Measurements from ENCODE around the gene CCR2.

GRCh38 chr3:46353647-46354410 lies at the start of gene CCR2:
- TF ChIP-seq CTCF (IDR thresholded peaks at IDR 0.05 in 8 of 11, conservative IDR thresholded peaks at IDR 0.05 in 3 of 11) (no peak), POLR2AphosphoS5 (IDR thresholded peaks at IDR 0.05) (no peak), POLR2A (IDR thresholded peaks at IDR 0.05) (no peak)
